Measurements from ENCODE around the gene HLCS. TPM values are rescaled to one million over a fixed set of nuclear protein-coding genes. Genes with fewer than 3 reads are reported as not detected.

Gene HLCS
- total and polyA plus RNA-seq, 2 of the 8 experiments (the other 6 are each of a cell fraction or from before 2014, with no cell fraction given), result 4.7 to 12.2 TPM

- H3K14ac ChIP-seq (ENCODE audit: insufficient read length), result no peak overlapping the region
- 93% methylated on average over 23 of the region's 24 CpGs; no CpG with 5 or more reads in 1 of the 2 experiments for WGBS, 2 experiments (ENCODE audit: extremely low coverage in 1 of 2, insufficient coverage in 1 of 2, insufficient read length in 1 of 2, insufficient replicate concordance in 2 of 2, low coverage in 1 of 2, low lambda C conversion rate in 2 of 2, missing lambda C conversion rate in 1 of 2)
- peaks cover 2% of the 10 kb centered on the region in 2 experiments for H4K20me1 ChIP-seq (replicated peaks in 1 of 2; ENCODE audit: control insufficient read depth in 1 of 2, insufficient read depth in 2 of 2, low read length in 2 of 2)
- H4K5ac ChIP-seq (ENCODE audit: insufficient read length, low read depth, low read length), result no peak overlapping the region
- H4K91ac ChIP-seq (replicated peaks; ENCODE audit: insufficient read length, low read length), result no peak overlapping the region
- H3K4me3 ChIP-seq (ENCODE audit: extremely low read depth in 1 of 4, insufficient read depth in 2 of 4, low read depth in 3 of 4, low read length in 4 of 4), result no peak overlapping the region
- FAIRE-seq (no peak), DNase-seq (ENCODE audit: low read depth in 1 of 2, low spot score in 2 of 2) (no peak)
- no peak overlapping the region for H2BK20ac ChIP-seq (ENCODE audit: low read length)
- no peak overlapping the region for H2AFZ ChIP-seq (ENCODE audit: low read length)
- H2BK120ac ChIP-seq (replicated peaks; ENCODE audit: low read depth, low read length), result no peak overlapping the region
- no peak overlapping the region for H2AK5ac ChIP-seq (ENCODE audit: low read depth, low read length)
- no peaks in the 10 kb centered on the region for H3K9me3 ChIP-seq (ENCODE audit: insufficient read depth in 2 of 2, low read depth in 1 of 2, low read length in 1 of 2)
- H4K8ac ChIP-seq (ENCODE audit: extremely low read depth, insufficient read depth, low read length), result no peak overlapping the region; the same call in 1 of the 2 replicates
- no peak overlapping the region for H3K27ac ChIP-seq (ENCODE audit: low read depth, low read length)
- no peak overlapping the region for H2BK5ac ChIP-seq (ENCODE audit: low read depth, low read length)
- H3K23me2 ChIP-seq (ENCODE audit: low read depth, low read length), result no peaks in the 10 kb centered on the region
- no peak overlapping the region for H3K9ac ChIP-seq (replicated peaks in 1 of 4; ENCODE audit: extremely low read depth in 1 of 4, low read depth in 3 of 4, low read length in 3 of 4)
- peaks cover 0 to 5% (median 0%) of the 10 kb centered on the region in 4 experiments; a peak in 1 of 8 replicates for H3K36me3 ChIP-seq (ENCODE audit: control insufficient read depth in 2 of 4, insufficient read depth in 4 of 4, low read length in 3 of 4)
- H3K27me3 ChIP-seq (replicated peaks in 1 of 4; ENCODE audit: control insufficient read depth in 3 of 4, extremely low read depth in 1 of 4, insufficient read depth in 3 of 4, low read length in 3 of 4), result no peaks in the 10 kb centered on the region
- CTCF ChIA-PET (ENCODE audit: partially characterized antibody), result interaction anchor here (1.0 to 2.5 kb wide), 5 partner anchors 9 to 360 kb away, joined by 3 to 10 read pairs (median 3); no protein-coding TSS in a partner anchor
- no peaks in the 10 kb centered on the region for H3K79me2 ChIP-seq (ENCODE audit: control insufficient read depth in 1 of 2, insufficient read depth in 2 of 2, low read length in 2 of 2)
- no peaks in the 10 kb centered on the region for H3K79me1 ChIP-seq (ENCODE audit: low read depth, low read length)
- H3K4ac ChIP-seq (replicated peaks; ENCODE audit: insufficient read length, low read depth, low read length), result no peak overlapping the region
- no peak overlapping the region for H3K4me2 ChIP-seq (ENCODE audit: insufficient read depth in 1 of 2, low read depth in 2 of 2, low read length in 2 of 2)
- H3K56ac ChIP-seq (replicated peaks; ENCODE audit: insufficient read length, low read depth, low read length), result no peak overlapping the region
- no peaks in the 10 kb centered on the region; a peak in 1 of 7 replicates for H3K4me1 ChIP-seq (replicated peaks in 1 of 4; ENCODE audit: control insufficient read depth in 3 of 4, insufficient read depth in 4 of 4, low read length in 3 of 4)
- POLR2A ChIA-PET (ENCODE audit: partially characterized antibody), result no interaction called here
- no peak overlapping the region for H2BK12ac ChIP-seq (ENCODE audit: low read depth, low read length)
- no peak overlapping the region for H2BK15ac ChIP-seq (ENCODE audit: low read length)
- no peak overlapping the region for H3K18ac ChIP-seq (ENCODE audit: extremely low read depth, low read length)
- no peak overlapping the region for H3K23ac ChIP-seq (ENCODE audit: insufficient read length)
- TF ChIP-seq POU5F1 (IDR thresholded peaks at IDR 0.05; ENCODE audit: low read depth, low read length), result no peak
- TF ChIP-seq KDM4A (IDR thresholded peaks at IDR 0.05; ENCODE audit: low read depth, low read length, severe bottlenecking), result no peak
- TF ChIP-seq CHD1 (IDR thresholded peaks at IDR 0.05; ENCODE audit: low read depth, low read length), result no peak
- no peak for TF ChIP-seq POLR2A (IDR thresholded peaks at IDR 0.05; ENCODE audit: control extremely low read depth in 1 of 2, low read depth in 2 of 2, low read length in 2 of 2)
- no peak for TF ChIP-seq CEBPB (IDR thresholded peaks at IDR 0.05; ENCODE audit: low read depth, low read length)
- TF ChIP-seq TAF7 (optimal IDR thresholded peaks at IDR 0.05; ENCODE audit: borderline replicate concordance, low read depth, low read length), result no peak
- no peak for TF ChIP-seq SP4 (IDR thresholded peaks at IDR 0.05; ENCODE audit: low read length)
- TF ChIP-seq TCF12 (IDR thresholded peaks at IDR 0.05; ENCODE audit: low read depth, low read length), result no peak
- TF ChIP-seq ZNF274 (IDR thresholded peaks at IDR 0.05; ENCODE audit: borderline replicate concordance, extremely low read depth, low read length), result no peak
- TF ChIP-seq TEAD4 (IDR thresholded peaks at IDR 0.05; ENCODE audit: low read depth, low read length), result no peak
- TF ChIP-seq CTBP2 (IDR thresholded peaks at IDR 0.05; ENCODE audit: borderline replicate concordance, insufficient read depth, insufficient read length, low read length), result no peak
- no peak for TF ChIP-seq FOSL1 (IDR thresholded peaks at IDR 0.05; ENCODE audit: insufficient read depth, low read depth, low read length)
- TF ChIP-seq EZH2 (IDR thresholded peaks at IDR 0.05; ENCODE audit: low read depth, low read length, severe bottlenecking), result no peak
Observed at GRCh38 chr21:36936361-36937135, 29.9 kb downstream of the HLCS start.

Measured in H1 (cell line).